Measurements from ENCODE around the gene VTI1A. TPM values are rescaled to one million over a fixed set of nuclear protein-coding genes. Genes with fewer than 3 reads are reported as not detected.
"Not testable (repeated sequence)": the region's sequence is repeated elsewhere in the genome, so short reads cannot be mapped to it uniquely, and the experiment has no call there.

Gene VTI1A
- polyA plus RNA-seq, 2 of the 4 experiments (the other 2 are of a cell fraction) = 17.0 to 25.3 TPM

DNA sequence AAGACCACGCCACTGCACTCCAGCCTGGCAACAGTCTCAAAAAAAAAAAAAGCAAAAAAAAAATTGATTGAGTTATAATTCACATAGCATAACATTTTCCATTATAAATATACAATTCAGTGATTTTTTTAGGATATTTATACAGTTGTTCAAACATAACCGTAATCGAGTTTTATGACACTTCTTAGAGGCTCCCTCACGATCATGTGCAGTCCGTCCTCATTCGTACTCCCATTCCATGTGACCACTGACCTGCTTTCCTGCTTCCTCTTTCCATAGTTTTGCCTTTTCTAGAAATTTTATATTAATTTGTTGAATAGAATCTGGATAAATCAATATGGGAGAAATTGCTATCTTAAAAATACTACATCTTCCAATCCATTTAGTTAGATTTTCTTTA, 45.7 kb downstream of the VTI1A start (continued):
- no peak for TF ChIP-seq CHD4 (IDR thresholded peaks at IDR 0.05; ENCODE audit: borderline replicate concordance)
- TF ChIP-seq KDM1A (IDR thresholded peaks at IDR 0.05; ENCODE audit: low read depth) = no peak
- TF ChIP-seq CEBPB (IDR thresholded peaks at IDR 0.05) = no peak
- TF ChIP-seq SREBF2 (IDR thresholded peaks at IDR 0.05) = no peak
- TF ChIP-seq, protein P1, sequence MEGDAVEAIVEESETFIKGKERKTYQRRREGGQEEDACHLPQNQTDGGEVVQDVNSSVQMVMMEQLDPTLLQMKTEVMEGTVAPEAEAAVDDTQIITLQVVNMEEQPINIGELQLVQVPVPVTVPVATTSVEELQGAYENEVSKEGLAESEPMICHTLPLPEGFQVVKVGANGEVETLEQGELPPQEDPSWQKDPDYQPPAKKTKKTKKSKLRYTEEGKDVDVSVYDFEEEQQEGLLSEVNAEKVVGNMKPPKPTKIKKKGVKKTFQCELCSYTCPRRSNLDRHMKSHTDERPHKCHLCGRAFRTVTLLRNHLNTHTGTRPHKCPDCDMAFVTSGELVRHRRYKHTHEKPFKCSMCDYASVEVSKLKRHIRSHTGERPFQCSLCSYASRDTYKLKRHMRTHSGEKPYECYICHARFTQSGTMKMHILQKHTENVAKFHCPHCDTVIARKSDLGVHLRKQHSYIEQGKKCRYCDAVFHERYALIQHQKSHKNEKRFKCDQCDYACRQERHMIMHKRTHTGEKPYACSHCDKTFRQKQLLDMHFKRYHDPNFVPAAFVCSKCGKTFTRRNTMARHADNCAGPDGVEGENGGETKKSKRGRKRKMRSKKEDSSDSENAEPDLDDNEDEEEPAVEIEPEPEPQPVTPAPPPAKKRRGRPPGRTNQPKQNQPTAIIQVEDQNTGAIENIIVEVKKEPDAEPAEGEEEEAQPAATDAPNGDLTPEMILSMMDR (IDR thresholded peaks at IDR 0.05) = no peak
- no peak for TF ChIP-seq JUN (IDR thresholded peaks at IDR 0.05)

DNA sequence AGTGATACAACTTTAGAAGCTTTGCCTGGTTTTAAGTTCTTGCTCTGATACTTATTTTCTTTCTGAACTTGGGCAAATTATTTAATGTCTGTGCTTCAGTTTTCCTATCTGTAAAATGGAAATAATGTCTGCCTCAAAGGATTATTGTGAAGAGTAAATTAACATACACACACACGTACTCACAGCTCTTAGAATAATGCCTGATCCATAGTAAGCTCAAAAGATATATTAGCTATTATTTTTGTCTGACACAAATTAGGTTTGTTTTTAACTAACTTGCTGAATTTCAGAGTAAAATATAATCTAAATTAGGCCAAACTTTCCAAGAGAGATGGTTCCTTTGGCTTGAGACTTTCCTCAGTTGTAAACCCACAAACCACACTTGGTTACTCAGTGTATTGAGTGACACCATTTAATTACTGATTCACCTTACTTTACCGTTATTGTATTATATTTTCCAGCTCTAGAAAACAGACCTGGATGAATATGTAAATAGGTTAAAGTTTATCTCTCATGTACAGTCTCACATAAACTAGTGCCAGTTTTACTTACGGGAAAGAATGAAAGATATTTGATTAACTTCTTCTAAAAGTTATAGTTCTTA, 50.4 kb downstream of the VTI1A start:
- Histone ChIP-seq H3K9me3 (no peaks in the 10 kb centered on the region), H3K4me2 (no peak overlapping the region), H3K4me1 (no peaks in the 10 kb centered on the region), H3K4me3 (no peak overlapping the region), H3K27ac (no peak overlapping the region)
- FAIRE-seq = no peak
- WGBS (ENCODE audit: missing lambda C conversion rate) = 91% methylated on average over 3 of the region's 3 CpGs
- no peak for DNase-seq (ENCODE audit: low read depth in 1 of 2, low spot score in 1 of 2)
- TF ChIP-seq REST (IDR thresholded peaks at IDR 0.05) (no peak), POLR2AphosphoS2 (conservative IDR thresholded peaks at IDR 0.05; ENCODE audit: low read length) (no peak), RFX5 (IDR thresholded peaks at IDR 0.05) (no peak)
- TF ChIP-seq, protein P2, sequence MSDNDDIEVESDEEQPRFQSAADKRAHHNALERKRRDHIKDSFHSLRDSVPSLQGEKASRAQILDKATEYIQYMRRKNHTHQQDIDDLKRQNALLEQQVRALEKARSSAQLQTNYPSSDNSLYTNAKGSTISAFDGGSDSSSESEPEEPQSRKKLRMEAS (IDR thresholded peaks at IDR 0.05) = no peak
- ChIA-PET POLR2A (no interaction called here), CTCF (interaction anchor here (0.7 kb wide), 2 partner anchors 13 to 350 kb away, joined by 3 read pairs; no protein-coding TSS in a partner anchor)
- no peak for ATAC-seq

DNA sequence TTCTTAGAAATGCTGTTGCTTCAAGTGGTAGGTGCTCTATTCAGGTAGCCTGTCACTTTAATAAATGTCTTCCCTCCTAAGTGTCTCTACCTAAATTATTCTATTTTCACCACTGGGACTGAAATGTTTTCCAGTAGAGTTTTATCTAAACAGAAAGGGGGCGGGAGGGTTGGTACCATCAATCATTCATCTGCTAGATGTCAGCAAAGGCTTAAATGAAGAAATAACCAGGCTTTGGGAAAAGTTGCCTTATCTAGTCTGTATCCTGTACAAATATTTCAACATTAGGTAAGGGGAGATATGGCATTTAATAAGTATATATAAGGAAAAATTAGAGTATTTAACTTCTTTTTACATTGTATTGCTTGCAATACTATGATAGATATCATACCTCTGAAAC, 51.8 kb downstream of the VTI1A start:
- no peaks in the 10 kb centered on the region for H3K4me1 ChIP-seq
- CTCF ChIA-PET = interaction anchor here (0.7 kb wide), 1 partner anchor 48 kb away, joined by 3 read pairs; no protein-coding TSS in a partner anchor
- no peak overlapping the region for H3K4me2 ChIP-seq
- TF ChIP-seq HOXA7 (CRISPR knock-in tag; IDR thresholded peaks at IDR 0.05) = no peak
- no peak for TF ChIP-seq E2F6 (IDR thresholded peaks at IDR 0.05; ENCODE audit: borderline replicate concordance, low read depth)
- no peak for TF ChIP-seq TP53 (CRISPR knock-in tag; IDR thresholded peaks at IDR 0.05)
- TF ChIP-seq CEBPB (IDR thresholded peaks at IDR 0.05) = no peak
- TF ChIP-seq JUN (IDR thresholded peaks at IDR 0.05) = no peak
- no peak for TF ChIP-seq RCOR1 (IDR thresholded peaks at IDR 0.05; ENCODE audit: low read depth, low read length)
- TF ChIP-seq POLR2AphosphoS2 (conservative IDR thresholded peaks at IDR 0.05; ENCODE audit: low read length) = no peak
- no peak for TF ChIP-seq PHF8 (IDR thresholded peaks at IDR 0.05; ENCODE audit: borderline replicate concordance, low read depth)
- no peak for TF ChIP-seq ESRRA (IDR thresholded peaks at IDR 0.05; ENCODE audit: borderline replicate concordance, low read length)
- DNase-seq (ENCODE audit: low read depth in 1 of 2, low spot score in 1 of 2) (no peak), FAIRE-seq (no peak), ATAC-seq (no peak)
- WGBS (ENCODE audit: missing lambda C conversion rate) = 87% methylated on average over 1 of the region's 1 CpG
- no peak overlapping the region for H3K4me3 ChIP-seq
- no peaks in the 10 kb centered on the region for H3K9me3 ChIP-seq
- H3K27ac ChIP-seq = no peak overlapping the region
- POLR2A ChIA-PET = no interaction called here

- H3K27ac ChIP-seq; H3K4me3 ChIP-seq; ATAC-seq; POLR2A ChIA-PET; H3K4me2 ChIP-seq; H3K4me1 ChIP-seq; DNase-seq (ENCODE audit: low read depth in 1 of 2, low spot score in 1 of 2); CTCF ChIA-PET; FAIRE-seq; H3K9me3 ChIP-seq: not testable (repeated sequence)
- 95% methylated on average over 8 of the region's 8 CpGs for WGBS (ENCODE audit: missing lambda C conversion rate)
Observed at GRCh38 chr10:112499985-112500384, 53.0 kb downstream of the VTI1A start.

Data from A549 (cell line).